Urothelium cell line (cell line): Measurements from ENCODE around the gene PPP2R2B.
"Not testable (repeated sequence)": the region's sequence is repeated elsewhere in the genome, so short reads cannot be mapped to it uniquely, and the experiment has no call there.

Source experiments
- DNase-seq: peaks from one replicate; pipeline ENCODE4 v3.0.0; 2011; ENCODE audit warnings: low spot score, mixed read lengths
- FAIRE-seq: peaks from 2 replicates; lab custom pipeline; 2011; peaks lifted over from hg19 to GRCh38; lab: Jason Lieb, UNC

Gene PPP2R2B

DNA sequence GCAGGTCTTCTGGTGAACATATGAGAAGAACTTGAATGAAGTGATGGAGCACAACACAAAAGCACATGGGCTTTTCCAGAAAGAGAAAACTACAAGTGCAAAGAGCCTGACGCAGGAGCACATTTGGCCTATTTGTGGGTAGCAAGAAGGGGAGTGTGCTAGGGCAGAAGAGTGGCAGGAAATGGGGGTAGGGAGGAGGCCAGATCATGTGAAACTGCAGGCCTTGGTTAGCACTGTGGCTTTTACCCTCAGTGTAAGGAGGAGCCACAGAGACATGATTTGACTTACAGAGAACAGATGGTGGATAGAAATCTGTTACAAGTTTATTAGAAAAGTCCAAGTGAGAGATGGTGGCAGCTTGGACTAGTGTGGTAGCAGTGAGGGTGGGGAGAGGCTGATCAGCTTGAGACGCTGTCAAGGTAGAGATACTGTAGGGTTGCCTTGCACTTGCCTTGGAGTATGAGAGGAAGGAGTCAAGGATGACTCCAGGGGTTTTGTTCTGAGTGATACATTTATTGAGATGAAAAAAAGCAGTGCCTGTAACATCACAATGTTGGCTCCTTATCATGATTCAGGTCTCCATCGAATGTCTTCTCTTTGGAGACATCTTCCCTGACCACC, 126.7 kb downstream of the PPP2R2B start:
- FAIRE-seq = no peak
- DNase-seq = no peak

DNA sequence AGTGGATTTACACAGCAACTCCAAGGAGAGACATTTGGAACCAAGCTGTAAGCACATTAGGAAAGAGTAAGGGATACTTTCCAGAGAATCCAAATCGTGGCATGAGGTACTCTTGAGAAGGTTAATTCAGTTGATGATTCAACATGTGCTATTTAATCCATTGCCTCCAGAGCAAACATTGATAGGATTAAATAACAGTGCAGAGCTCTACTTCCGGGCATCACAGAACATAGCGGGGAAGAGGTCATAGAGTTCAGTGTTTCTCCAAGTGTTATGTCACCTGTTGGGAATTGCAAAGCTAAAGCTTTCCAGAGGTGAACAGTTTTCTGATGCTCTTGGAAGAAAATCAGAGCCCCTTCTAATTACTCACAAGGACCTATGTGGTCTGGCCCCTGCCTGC, 127.5 kb downstream of the PPP2R2B start:
- FAIRE-seq (no peak), DNase-seq (no peak)

DNA sequence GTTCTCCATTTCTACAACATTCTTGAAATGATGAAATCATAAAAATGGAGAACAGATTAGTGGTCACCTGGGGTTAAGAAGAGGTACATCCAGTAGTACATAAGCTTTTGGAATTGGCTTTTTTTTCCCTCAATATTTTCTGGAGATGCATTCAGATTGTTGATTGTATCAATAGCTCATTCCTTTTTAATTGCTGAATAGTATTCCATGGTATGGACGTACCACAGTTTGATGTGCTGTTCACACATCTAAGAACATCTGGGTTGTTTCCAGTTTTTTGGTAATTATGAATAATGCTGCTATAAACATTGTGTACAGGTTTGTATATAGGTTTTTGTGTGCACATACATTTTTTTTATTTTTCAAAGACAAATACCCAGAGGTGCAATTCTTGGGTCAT, 130.0 kb downstream of the PPP2R2B start:
- DNase-seq (no peak), FAIRE-seq (no peak)

DNA sequence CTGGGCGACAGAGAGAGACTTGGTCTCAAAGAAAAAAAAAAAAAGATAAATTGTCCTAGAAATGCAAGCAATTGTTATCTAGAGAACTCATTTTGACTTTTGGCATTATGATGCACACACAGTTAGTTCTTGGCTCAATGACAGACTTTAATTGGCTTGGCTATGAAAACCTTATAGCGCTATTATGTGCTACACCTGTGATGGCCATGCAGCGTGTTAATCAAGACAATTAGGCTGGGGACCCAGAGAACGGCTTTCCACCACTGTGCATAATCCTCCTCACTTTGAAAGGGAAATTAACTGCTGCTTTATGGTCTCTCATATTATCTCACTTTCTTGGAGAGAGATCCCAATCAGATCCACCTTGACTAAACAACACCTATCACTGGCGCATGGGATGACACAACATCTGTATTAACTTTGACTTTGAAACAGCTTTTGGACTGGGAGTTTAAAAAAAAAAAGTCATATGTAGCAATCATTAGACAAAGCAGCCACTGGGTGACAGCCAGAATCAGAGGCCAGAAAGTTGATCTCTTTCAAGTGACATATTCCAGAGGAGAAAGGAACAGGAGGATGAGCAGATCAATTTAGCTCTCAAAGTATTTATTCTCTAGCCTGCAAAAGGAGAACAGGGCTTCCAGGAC, 132.5 kb downstream of the PPP2R2B start:
- DNase-seq (no peak), FAIRE-seq (no peak)

DNA sequence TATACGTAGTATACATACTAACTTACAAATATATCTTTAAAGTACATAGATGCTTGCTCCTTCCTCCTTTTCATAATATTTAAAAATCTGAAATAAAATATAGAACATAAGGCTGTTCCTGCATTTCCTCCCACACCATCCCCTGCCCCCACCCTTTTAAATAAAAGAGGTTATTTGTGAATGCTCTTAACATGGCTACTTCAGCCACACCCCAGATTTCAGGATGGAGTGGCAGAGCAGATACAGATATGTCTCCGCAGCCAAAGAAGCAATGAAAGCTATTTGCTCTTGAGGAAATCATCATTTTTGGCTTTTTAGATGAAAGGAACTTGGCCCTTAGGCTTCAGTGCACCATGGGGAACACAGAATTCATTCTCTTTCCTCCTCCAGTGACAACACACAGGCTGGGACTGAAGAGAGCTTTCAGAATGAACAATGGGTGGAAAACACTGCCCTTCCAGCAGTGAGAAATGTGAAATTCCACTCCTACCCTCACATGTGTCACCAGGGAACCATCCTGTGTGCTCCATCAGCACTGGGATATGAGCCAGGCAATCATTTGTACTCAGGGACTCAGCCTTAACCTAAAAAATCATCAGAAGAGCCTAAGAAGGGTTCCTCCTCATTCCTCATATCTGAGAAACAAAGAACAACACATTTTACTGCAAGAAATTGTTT, 134.3 kb downstream of the PPP2R2B start:
- no peak for FAIRE-seq
- DNase-seq = peak; percentile 9

DNA sequence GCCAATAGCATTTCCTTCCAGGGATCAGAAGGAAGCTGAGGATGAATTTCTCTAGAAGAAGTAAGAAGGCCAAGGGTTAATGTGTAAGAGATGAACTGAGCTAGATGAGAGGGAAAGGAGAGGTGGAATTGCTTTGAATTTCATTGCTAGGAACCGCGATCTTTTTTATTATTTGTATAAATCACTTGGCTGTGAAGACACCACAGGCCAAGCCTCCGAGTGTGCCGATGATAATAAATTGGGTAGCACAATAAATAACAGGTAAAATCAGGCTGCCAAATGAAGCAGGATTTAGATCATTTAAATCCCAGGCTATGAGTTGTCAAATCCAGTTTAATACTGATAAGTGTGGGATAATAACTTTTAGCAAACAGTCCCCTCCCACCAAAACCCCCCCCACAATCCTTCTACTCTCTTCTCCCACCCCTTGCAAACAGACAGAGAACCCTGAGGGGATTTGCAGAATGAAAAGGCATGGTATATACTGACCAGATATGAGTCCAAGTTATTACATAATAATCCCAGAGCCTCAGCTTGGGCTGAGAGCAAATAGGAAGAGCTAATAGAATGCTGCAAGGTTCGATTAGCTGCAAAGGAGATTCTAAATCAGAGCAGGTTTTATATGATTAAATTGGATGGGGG, 143.5 kb downstream of the PPP2R2B start:
- FAIRE-seq (no peak), DNase-seq (no peak)

DNA sequence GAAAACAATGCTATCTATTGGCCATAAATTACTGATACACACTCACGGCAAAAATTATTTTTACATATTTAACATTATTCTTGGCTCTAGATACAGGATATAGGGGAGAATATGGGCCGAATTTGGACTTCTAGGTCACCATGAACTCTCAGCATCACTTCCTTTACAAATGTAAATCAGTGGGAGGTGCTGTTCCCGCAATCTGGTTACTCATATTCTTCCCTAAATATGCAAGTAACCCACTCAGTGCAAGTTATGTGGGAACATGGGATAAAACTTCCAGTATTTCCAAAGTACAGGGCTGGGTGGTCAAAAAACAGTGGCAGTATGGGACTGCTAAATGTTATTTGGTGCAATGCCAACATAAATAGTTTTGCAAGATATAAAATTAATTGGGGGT, 145.6 kb downstream of the PPP2R2B start:
- FAIRE-seq (no peak), DNase-seq (no peak)

DNA sequence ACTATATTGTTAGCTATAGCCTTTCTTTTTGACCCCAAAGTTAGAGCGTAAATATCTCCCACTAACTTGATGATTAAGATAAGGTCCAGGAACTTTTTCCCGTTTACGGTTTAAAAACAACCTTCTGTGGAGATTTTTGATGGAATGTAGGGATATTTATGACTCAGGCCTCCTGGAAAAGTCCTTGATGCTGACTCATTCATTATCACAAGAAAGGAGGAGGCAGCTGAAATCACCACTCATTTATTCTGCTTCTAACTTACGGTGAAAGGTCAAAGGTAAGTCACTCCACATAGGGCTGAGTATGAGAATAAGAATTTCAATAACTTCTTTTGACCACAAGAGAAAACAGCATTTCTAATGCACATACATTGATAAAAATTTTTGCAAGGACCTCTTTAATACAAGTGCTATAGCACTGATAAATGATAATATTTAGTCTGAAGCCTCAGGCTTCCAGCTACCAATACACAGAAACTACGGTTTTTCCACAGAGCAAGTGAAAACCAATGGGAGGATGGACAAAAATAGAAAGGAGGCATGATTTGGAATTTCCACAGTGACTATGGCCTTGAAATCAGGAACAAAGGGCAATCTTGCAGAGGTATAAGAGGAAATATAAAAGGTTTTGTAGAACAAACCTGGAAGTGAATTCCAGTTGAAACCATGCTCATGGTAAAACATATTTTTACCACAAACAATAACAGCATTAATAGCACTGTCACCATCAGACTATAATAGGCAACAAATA, 146.5 kb downstream of the PPP2R2B start:
- FAIRE-seq = no peak
- peak; percentile 66 for DNase-seq

DNA sequence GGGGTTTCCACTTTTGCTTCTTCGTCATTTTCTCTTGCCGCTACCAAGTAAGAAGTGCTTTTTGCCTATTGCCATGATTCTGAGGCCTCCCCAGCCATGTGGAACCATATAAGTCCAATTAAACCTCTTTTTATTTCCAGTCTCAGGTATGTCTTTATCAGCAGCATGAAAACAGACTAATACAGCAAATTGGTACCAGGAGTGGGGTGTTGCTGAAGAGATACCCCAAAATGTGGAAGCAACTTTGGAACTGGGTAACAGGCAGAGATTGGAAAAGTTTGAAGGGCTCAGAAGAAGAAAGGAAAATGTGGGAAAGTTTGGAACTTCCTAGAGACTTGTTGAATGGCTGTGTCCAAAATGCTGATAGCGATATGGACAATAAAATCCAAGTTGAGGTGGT, 149.8 kb downstream of the PPP2R2B start:
- FAIRE-seq, DNase-seq: not testable (repeated sequence)

DNA sequence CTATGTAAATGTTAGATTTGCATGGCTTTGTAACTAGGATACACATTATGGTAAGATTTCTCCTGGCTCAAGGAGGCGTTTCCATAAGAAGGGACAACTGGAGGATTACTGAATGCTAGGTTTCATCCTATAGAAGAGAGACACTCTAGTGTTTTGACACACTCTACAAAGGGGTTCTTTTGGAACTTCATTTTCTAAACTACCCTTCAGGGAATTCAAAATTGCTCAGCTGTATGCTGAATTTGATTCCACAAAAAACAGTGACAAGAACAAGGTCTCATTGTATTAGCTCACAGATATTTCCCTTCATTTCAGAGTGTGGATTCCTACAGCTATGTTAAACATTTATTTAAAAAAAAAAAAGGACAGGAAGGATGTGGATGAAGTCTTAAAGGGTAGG, 151.7 kb downstream of the PPP2R2B start:
- FAIRE-seq (no peak), DNase-seq (no peak)

DNA sequence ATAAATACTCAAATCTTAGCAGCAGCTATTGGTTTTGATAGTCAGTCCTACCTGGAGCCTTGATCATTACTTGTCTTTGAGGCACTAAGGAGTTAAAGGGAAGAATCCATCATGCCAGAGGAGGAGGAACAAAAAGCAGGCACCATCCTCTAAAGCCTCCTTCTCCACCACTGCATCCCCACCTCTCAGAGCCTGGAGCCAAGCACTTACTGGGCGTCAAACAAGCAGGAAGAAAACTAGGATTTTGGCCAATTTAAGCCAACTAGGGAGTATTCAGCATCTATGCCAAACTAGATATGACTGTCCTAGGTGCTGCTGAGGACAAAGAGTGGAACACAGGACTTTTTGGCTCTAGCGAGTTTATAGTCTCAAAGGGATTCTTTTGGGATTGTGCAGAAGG, 152.5 kb downstream of the PPP2R2B start:
- FAIRE-seq (no peak), DNase-seq (no peak)

DNA sequence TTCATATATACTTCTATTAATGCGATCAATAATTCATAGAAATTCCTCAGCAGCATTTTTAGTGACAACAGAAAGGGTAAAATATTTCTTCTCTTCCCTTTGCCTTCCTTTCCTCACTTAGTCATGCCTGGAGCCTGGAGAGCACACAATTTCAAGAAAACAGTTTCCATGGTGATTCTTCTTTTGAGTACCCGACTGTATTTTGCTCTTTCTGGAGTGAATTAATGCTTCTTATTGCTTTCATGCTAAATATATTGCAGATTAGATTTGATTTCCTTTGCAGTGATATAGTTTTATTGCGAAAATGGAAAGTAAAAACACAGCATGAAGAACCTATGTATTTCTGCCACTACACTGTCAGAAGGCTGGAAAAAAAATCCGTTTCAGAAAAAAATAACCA, 153.5 kb downstream of the PPP2R2B start:
- DNase-seq = no peak
- FAIRE-seq = no peak

DNA sequence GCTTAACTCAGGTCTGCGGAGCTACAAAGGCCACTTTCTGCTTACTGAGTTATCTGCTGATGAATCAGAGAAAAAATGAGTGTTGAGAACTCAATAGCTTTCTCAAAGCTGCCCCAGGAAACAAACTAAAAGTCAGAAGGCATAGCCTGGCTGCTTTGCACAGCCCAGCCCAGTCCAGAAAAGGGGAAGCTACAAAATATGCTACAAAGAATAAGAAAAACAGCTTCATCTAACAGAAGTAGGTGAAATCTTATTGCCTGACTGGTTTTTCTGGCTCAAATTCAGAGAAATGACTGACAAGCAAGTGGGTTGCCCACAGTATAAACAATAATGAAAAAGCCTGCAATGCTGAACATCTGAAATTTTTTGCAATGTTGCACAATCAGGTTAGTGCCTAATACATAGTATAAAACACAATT, 156.2 kb downstream of the PPP2R2B start:
- no peak for FAIRE-seq
- DNase-seq = no peak

DNA sequence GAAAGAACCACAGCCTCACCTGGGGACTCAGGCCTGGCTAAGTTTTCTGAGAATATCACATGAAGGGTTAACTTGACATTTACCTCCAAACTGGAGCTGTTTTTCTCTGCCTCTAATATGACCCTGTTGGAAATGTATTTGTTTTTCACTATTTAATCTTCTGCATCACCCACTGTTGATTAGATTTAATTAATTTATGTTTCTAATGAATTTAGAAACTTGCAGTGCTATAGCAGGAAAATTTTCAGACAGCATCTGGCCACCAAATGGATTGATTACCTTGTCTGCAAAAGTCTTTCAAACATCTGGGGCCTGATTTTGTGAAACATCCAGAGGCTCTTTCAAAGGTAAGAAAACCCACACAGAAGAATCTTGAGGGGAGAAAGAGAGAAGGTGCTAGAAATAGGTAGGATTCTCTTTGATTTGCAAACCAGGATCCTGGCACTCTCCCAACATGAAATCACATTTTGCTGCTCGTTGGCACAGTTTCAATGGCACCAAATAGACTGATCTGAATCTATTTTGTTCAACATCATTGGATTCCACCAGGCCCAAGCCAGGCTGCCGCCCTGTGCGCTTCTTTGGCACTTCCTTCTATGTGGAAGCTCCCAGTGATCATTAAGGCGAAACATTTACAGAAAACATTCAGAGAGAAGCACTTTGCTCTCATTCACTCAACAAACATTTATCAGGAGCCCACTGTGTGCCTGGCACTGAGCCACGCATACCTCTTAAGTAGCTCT, 157.3 kb downstream of the PPP2R2B start:
- FAIRE-seq = no peak
- DNase-seq = no peak

DNA sequence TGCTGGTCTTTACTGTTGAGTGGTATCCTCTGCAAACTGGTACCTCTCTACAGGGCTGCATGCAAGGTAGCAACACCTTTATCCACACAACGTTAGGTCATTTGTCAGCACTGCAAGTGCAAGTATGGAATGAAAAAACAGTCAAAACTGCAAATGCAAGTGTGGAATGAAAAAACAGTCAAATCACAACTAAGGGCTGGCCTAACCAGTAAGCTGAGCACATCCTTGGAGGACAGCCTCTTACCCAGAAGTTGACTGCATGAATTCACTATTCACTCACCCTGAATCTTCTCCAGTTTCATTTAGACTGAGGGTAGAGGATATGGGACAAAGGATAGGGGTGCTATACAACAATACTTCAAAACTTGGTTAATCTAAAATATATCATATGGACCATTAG, 158.4 kb downstream of the PPP2R2B start:
- no peak for DNase-seq
- no peak for FAIRE-seq

DNA sequence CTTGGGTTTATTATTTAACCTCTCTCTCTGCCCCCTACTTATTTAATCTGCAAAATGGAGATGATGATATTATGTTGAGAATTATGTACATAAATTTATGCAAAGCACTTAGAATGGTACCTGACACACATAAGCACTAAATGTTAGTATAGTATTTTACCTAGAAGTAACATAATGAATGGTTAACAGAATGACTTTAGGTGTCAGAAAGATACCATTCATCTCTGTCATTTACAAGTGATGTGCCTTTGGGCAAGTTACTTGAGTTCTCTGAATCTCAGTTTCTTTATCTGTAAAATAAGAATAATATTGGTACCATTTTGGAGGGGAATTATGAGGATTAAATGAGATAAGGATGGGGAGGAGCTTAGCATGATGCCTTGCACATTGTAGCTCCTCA, 159.4 kb downstream of the PPP2R2B start:
- FAIRE-seq (no peak), DNase-seq (no peak)

DNA sequence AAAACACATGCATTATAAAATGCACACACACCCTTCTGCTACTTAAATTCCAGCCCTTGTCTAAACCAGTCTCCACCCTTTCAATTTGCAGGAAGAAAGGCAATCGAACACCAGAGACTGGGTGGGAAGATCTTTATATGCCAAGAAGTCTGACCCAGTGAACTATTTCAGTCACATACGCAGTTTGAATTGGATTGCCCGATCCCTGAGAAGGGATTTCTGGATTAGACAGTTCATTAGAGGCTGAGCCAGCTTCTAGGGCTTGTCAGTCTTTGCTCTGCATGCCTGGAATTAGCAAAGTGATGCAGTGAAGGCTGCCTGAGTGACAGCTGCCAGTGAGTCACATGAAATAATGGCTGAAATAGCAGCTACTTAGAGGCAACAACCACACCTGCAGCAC, 159.9 kb downstream of the PPP2R2B start:
- FAIRE-seq (no peak), DNase-seq (no peak)

DNA sequence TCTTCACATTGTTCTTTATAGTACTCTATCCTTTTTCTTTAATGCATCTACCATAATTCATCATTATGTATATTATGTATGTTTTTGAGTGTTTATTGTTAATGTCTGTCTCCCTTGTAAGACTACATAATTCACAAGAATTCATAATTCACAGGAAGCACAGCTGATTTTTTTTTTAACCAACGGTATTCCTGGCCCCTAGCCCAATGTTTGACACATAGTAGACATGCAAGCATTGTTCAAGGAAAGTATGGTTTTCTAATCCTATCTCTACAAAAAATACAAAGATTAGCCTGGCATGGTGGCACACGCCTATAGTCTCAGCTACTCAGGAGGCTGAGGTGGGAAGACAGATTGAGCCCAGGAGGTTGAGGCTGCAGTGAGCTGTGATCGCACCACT, 160.6 kb downstream of the PPP2R2B start:
- FAIRE-seq = no peak

DNA sequence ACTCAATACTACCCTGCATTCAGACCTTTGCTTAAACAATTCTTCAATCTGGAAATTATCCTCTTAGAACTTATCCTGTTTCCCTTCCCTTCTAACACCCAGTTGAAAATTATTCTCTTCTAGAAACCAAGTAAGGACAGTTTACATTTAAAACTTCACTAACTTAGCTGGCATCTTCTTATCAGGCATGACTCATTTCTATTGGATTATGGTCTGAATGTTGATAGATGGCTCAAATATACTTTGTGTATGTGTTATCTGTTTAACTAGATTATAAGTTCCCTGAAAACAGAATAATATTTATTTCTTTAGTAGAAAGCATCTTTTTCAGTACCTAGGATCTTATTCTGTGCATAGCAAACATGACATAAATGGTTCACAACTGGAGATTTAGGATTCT, 161.9 kb downstream of the PPP2R2B start:
- DNase-seq (no peak), FAIRE-seq (no peak)

More for the DNA sequence above, 160.6 kb downstream of the PPP2R2B start:
- no peak for DNase-seq

DNA sequence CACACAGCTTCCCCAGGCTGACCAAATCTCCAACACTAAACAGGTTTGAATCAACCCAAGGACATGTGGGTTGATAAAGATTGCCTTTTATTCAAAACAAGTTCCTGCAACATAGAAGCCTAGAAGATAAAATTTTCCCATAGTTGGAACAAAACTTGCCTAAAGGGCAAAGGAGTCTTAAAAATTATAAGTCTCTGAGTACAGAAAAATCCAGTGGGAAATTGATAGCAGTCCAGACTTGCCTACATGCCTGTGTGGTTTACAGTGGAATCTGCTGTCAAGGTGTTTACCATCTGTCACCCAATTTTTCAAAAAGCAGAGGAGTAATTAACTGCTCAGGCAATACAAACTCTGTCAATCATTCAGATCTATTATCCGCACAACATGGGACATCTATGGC, 168.2 kb downstream of the PPP2R2B start:
- FAIRE-seq (no peak), DNase-seq (no peak)
